Endothelial cell of umbilical vein (primary cell): Measurements from ENCODE around the gene EEA1. TPM values are rescaled to one million over a fixed set of nuclear protein-coding genes. Genes with fewer than 3 reads are reported as not detected.

Experiments
- BruUV-seq: library from RNA; stranded (reverse); fragments of 400-500 nt; replicated peaks from 2 replicates; lab custom pipeline; 2021; lab: Mats Ljungman, UMichigan
- CTCF ChIA-PET: fragments of 300-600, 350-600 bp; sonication (Branson Sonifier 250); formaldehyde crosslinking; loops from one replicate; lab custom pipeline; 2021; ENCODE audit warnings: antibody characterized with exemption, inconsistent platforms; lab: Charles Lee
- POLR2A ChIA-PET: fragments of 300-600, 350-600 bp; sonication (Branson Sonifier 250); formaldehyde crosslinking; loops from one replicate; lab custom pipeline; 2021; ENCODE audit warnings: antibody characterized with exemption, inconsistent platforms; lab: Charles Lee
- DNase-seq: peaks from one replicate; pipeline ENCODE4 v3.0.0-alpha.2; 2011; ENCODE audit warnings: low read depth, low spot score
- FAIRE-seq: peaks from 2 replicates; lab custom pipeline; 2011; peaks lifted over from hg19 to GRCh38; lab: Jason Lieb, UNC
- H2AFZ ChIP-seq: 2 replicates; pipeline ENCODE4 v1.6.0; 2012; ENCODE audit warnings: low read depth, low read length, control low read depth, inconsistent platforms
- H3K27ac ChIP-seq: 2 replicates; pipeline ENCODE4 v1.5.1; 2011; ENCODE audit warnings: low read depth, mild to moderate bottlenecking, control low read depth, low read length, moderate library complexity; ENCODE audit not compliant: insufficient read depth
- H3K27me3 ChIP-seq, 2 experiments: 2 replicates each; pipeline versions ENCODE4 v1.6.0 to v1.6.1; 2011; ENCODE audit warnings: low read length in 2 of 2, mixed read lengths in 1 of 2; ENCODE audit not compliant: control insufficient read depth in 2 of 2, insufficient read depth in 2 of 2
- H3K36me3 ChIP-seq, 2 experiments: 2 replicates in 1 of 2; 3 replicates in 1 of 2; pipeline ENCODE4 v1.5.1; 2011; ENCODE audit warnings: low read length in 2 of 2, mild to moderate bottlenecking in 1 of 2, moderate library complexity in 1 of 2; ENCODE audit not compliant: control insufficient read depth in 2 of 2, insufficient read depth in 2 of 2; ENCODE audit errors: extremely low read depth in 1 of 2
- H3K4me1 ChIP-seq: 3 replicates; pipeline ENCODE4 v1.5.1; 2011; ENCODE audit warnings: mild to moderate bottlenecking, low read length; ENCODE audit not compliant: control insufficient read depth, insufficient read depth; ENCODE audit errors: extremely low read depth
- H3K4me2 ChIP-seq: 2 replicates; pipeline ENCODE4 v1.6.1; 2011; ENCODE audit warnings: low read length, control low read depth, mixed read lengths; ENCODE audit not compliant: insufficient read depth
- H3K4me3 ChIP-seq, 3 experiments: fragments of 200-600 bp in 1 of 3; sonication (generic), shearing (Covaris generic) in 1 of 3; replicated peaks in 1 of 3; 2 replicates each; pipeline ENCODE4 v1.5.1; 2011 to 2016; ENCODE audit warnings: control low read depth in 3 of 3, low read length in 3 of 3, mild to moderate bottlenecking in 2 of 3, inconsistent platforms in 1 of 3, low read depth in 1 of 3, moderate library complexity in 1 of 3; ENCODE audit not compliant: insufficient read depth in 1 of 3
- H3K79me2 ChIP-seq: 2 replicates; pipeline ENCODE4 v1.6.0; 2012; ENCODE audit warnings: low read length, inconsistent platforms; ENCODE audit not compliant: control insufficient read depth, insufficient read depth
- H3K9ac ChIP-seq: replicated peaks from 2 replicates; pipeline ENCODE3; 2011; ENCODE audit warnings: low read length, control low read depth; ENCODE audit not compliant: insufficient read depth; ENCODE audit errors: extremely low read depth
- H3K9me1 ChIP-seq: replicated peaks from 3 replicates; pipeline ENCODE4 v1.6.0; 2011; ENCODE audit warnings: mild to moderate bottlenecking, low read length; ENCODE audit not compliant: control insufficient read depth, insufficient read depth; ENCODE audit errors: extremely low read depth
- H3K9me3 ChIP-seq: replicated peaks from 2 replicates; pipeline ENCODE4 v1.5.1; 2012; ENCODE audit warnings: low read length, inconsistent platforms; ENCODE audit not compliant: control insufficient read depth, insufficient read depth
- H4K20me1 ChIP-seq: replicated peaks from 2 replicates; pipeline ENCODE3; 2011; ENCODE audit warnings: mild to moderate bottlenecking, low read length; ENCODE audit not compliant: control insufficient read depth, insufficient read depth; ENCODE audit errors: extremely low read depth
- FOS ChIP-seq: IDR thresholded peaks from 2 replicates; pipeline ENCODE4 v1.6.1; 2011; ENCODE audit warnings: mild to moderate bottlenecking, low read length, moderate library complexity, borderline replicate concordance; ENCODE audit not compliant: insufficient read depth
- GATA2 ChIP-seq: IDR thresholded peaks from 2 replicates; pipeline ENCODE4 v1.7.0; 2011; ENCODE audit warnings: low read depth, mild to moderate bottlenecking, moderate library complexity, mixed read lengths, low read length; ENCODE audit not compliant: insufficient read length, insufficient read depth
- MYC ChIP-seq: IDR thresholded peaks from one replicate; pipeline ENCODE4 v1.6.1; 2011; ENCODE audit warnings: mild to moderate bottlenecking, low read depth, low read length
- POLR2A ChIP-seq: IDR thresholded peaks from 2 replicates; pipeline ENCODE4 v1.6.1; 2012; ENCODE audit warnings: low read depth, mild to moderate bottlenecking, control low read depth, low read length
- POLR2AphosphoS5 ChIP-seq: IDR thresholded peaks from 2 replicates; pipeline ENCODE4 v1.6.1; 2012; ENCODE audit warnings: low read depth, mild to moderate bottlenecking, control low read depth, low read length, moderate library complexity; ENCODE audit not compliant: insufficient read depth
- dilution Hi-C: fragments of 300-500 bp; cut with MboI; formaldehyde crosslinking; loops from one replicate; pipeline ENCODE4 v1.15.0; 2019; ENCODE audit warnings: low sequenced_read_pairs; ENCODE audit not compliant: extremely low pct_ligation_motif_present
- intact Hi-C: fragments of 100-400 bp; cut with micrococcal nuclease; formaldehyde crosslinking; loops from one replicate; pipeline ENCODE4 v1.10.0; 2022
- polyA plus RNA-seq, 4 experiments: library from polyadenylated mRNA; depleted of rRNA in 3 of 4; stranded (reverse) in 3 of 4; unstranded in 1 of 4; fragments of >200 nt; gene quantifications; 2 replicates each; pipeline versions ENCODE4 v1.2.1 to v1.2.3, GENCODE V29; 2011 to 2012; ENCODE audit warnings: missing spikeins in 1 of 4
- total RNA-seq: library from RNA; stranded (reverse); gene quantifications from 2 replicates; pipeline ENCODE4 v1.2.3, GENCODE V29; 2021
- TF ChIP-seq, protein P1 (sequence below): IDR thresholded peaks from 2 replicates; pipeline ENCODE4 v1.6.1; 2011; ENCODE audit not compliant: insufficient read depth, insufficient read length
- TF ChIP-seq, protein P2 (sequence below), 2 donors: IDR thresholded peaks; 1 replicate in 1 of 2; 2 replicates in 1 of 2; pipeline ENCODE4 v1.5.1; 2011; ENCODE audit warnings: low read length in 2 of 2, mild to moderate bottlenecking in 2 of 2, moderate library complexity in 2 of 2, control low read depth in 1 of 2, inconsistent platforms in 1 of 2, low read depth in 1 of 2; ENCODE audit not compliant: insufficient read depth in 1 of 2; ENCODE audit errors: extremely low read depth in 1 of 2

The EEA1 gene
- total and polyA plus RNA-seq, 2 donors (not counting 3 experiments of a cell fraction or from before 2014, with no cell fraction given): 2.6 to 38.8 TPM

DNA sequence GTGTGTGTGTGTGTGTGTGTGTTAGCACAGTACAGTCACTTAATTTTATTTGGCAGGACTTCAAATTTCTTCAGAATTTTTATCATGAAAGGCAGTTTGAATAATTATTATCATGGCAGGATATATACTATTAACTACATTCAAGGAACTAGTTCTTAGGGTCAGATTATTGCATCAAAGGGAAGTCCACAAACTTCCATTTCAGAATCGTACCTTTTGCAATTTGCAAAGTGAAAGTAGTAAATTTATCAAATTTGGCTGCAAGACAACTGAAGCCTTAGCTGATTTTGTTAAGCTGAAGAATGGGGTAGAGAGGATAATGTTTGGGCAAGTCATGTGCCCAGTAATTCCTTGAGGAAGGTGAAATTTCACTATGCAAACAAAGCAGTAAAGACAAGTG is 158.1 kb downstream of the EEA1 start:
- no TSS peak for BruUV-seq
- intact Hi-C loops: no loop called here
- TF ChIP-seq MYC: no peak
- TF ChIP-seq, protein P1, sequence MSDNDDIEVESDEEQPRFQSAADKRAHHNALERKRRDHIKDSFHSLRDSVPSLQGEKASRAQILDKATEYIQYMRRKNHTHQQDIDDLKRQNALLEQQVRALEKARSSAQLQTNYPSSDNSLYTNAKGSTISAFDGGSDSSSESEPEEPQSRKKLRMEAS: no peak
- TF ChIP-seq POLR2AphosphoS5: no peak
- TF ChIP-seq POLR2A: no peak
- TF ChIP-seq, protein P2, sequence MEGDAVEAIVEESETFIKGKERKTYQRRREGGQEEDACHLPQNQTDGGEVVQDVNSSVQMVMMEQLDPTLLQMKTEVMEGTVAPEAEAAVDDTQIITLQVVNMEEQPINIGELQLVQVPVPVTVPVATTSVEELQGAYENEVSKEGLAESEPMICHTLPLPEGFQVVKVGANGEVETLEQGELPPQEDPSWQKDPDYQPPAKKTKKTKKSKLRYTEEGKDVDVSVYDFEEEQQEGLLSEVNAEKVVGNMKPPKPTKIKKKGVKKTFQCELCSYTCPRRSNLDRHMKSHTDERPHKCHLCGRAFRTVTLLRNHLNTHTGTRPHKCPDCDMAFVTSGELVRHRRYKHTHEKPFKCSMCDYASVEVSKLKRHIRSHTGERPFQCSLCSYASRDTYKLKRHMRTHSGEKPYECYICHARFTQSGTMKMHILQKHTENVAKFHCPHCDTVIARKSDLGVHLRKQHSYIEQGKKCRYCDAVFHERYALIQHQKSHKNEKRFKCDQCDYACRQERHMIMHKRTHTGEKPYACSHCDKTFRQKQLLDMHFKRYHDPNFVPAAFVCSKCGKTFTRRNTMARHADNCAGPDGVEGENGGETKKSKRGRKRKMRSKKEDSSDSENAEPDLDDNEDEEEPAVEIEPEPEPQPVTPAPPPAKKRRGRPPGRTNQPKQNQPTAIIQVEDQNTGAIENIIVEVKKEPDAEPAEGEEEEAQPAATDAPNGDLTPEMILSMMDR (IDR thresholded peaks at IDR 0.05; ENCODE audit: extremely low read depth in 1 of 2, insufficient read depth in 1 of 2, low read depth in 1 of 2, low read length in 2 of 2): no peak
- TF ChIP-seq FOS: no peak
- no peak for TF ChIP-seq GATA2

More for the DNA sequence above, 158.1 kb downstream of the EEA1 start:
- Histone ChIP-seq H3K9me3 (no peaks in the 10 kb centered on the region), H3K9me1 (no peaks in the 10 kb centered on the region), H3K9ac (no peak overlapping the region), H3K4me3 (no peak overlapping the region), H3K36me3 (peaks cover 0 to 7% of the 10 kb centered on the region in 2 experiments), H3K79me2 (no peaks in the 10 kb centered on the region), H3K4me1 (peaks cover 28% of the 10 kb centered on the region), H3K4me2 (peak overlapping the region; percentile 52), H3K27me3 (no peaks in the 10 kb centered on the region), H2AFZ (no peak overlapping the region), H3K27ac (no peak overlapping the region), H4K20me1 (no peaks in the 10 kb centered on the region)
- dilution Hi-C loops: no loop called here
- DNase-seq (peak; percentile 53), FAIRE-seq (no peak)
- ChIA-PET POLR2A (no interaction called here), CTCF (interaction anchor here (0.9 to 1.3 kb wide), 2 partner anchors 13 to 54 kb away, joined by 3 read pairs; no protein-coding TSS in a partner anchor)
